CD4-positive, alpha-beta T cell (primary cell): ENCODE data around the gene OR6B3. TPM values are rescaled to one million over a fixed set of nuclear protein-coding genes. Genes with fewer than 3 reads are reported as not detected.

Source experiments
- ATAC-seq: fragments of 200-7000 bp; cut with Tn5 transposase; one replicate; pipeline ENCODE4 v1.10.0; 2022; ENCODE audit warnings: mild to moderate bottlenecking; ENCODE audit not compliant: poor library complexity
- CTCF ChIA-PET: fragments of 350-600 bp; sonication (Branson Sonifier 250); formaldehyde crosslinking; loops from one replicate; lab custom pipeline; 2021; ENCODE audit warnings: antibody characterized with exemption, inconsistent platforms; lab: Charles Lee
- POLR2A ChIA-PET: fragments of 350-600 bp; sonication (Branson Sonifier 250); formaldehyde crosslinking; loops from one replicate; lab custom pipeline; 2021; ENCODE audit warnings: antibody characterized with exemption, inconsistent platforms; lab: Charles Lee
- DNase-seq, 14 experiments: peaks; one replicate each; pipeline ENCODE4 v3.0.0-alpha.2; 2013 to 2020; ENCODE audit warnings: mixed read lengths in 2 of 14
- H3K27ac ChIP-seq, 2 donors: one replicate each; pipeline versions ENCODE4 v1.5.1 to v1.7.0; 2013; ENCODE audit warnings: low read length in 2 of 2, low read depth in 1 of 2, mild to moderate bottlenecking in 1 of 2
- H3K27me3 ChIP-seq, 2 experiments: 1 replicate in 1 of 2; 2 replicates in 1 of 2; pipeline versions ENCODE4 v1.6.1 to v1.7.0; 2013; ENCODE audit warnings: low read length in 2 of 2, control low read depth in 1 of 2, mild to moderate bottlenecking in 1 of 2, moderate library complexity in 1 of 2; ENCODE audit not compliant: insufficient read depth in 2 of 2, control insufficient read depth in 1 of 2
- H3K36me3 ChIP-seq: one replicate; pipeline ENCODE4 v1.6.1; 2013; ENCODE audit warnings: low read length, control low read depth; ENCODE audit not compliant: insufficient read depth
- H3K4me1 ChIP-seq: one replicate; pipeline ENCODE4 v1.6.1; 2013; ENCODE audit warnings: low read length, control low read depth; ENCODE audit not compliant: insufficient read depth
- H3K4me3 ChIP-seq: one replicate; pipeline ENCODE4 v1.5.1; 2013; ENCODE audit warnings: mild to moderate bottlenecking, low read length, moderate library complexity
- H3K9me3 ChIP-seq, 2 experiments: 1 replicate in 1 of 2; 2 replicates in 1 of 2; pipeline versions ENCODE4 v1.6.1 to v1.7.0; 2013; ENCODE audit warnings: low read length in 2 of 2, mild to moderate bottlenecking in 2 of 2, control low read depth in 1 of 2, moderate library complexity in 1 of 2; ENCODE audit not compliant: control insufficient read depth in 1 of 2, insufficient read depth in 1 of 2
- H3K27ac Mint-ChIP-seq: one replicate; pipeline ENCODE4 v1.8.0; 2020; ENCODE audit warnings: mixed read lengths
- H3K27me3 Mint-ChIP-seq: one replicate; pipeline ENCODE4 v1.8.0; 2021; ENCODE audit warnings: mixed read lengths
- H3K36me3 Mint-ChIP-seq: one replicate; pipeline ENCODE4 v1.8.0; 2021; ENCODE audit warnings: low read depth, mixed read lengths
- H3K4me1 Mint-ChIP-seq: one replicate; pipeline ENCODE4 v1.8.0; 2021; ENCODE audit warnings: low read depth, mixed read lengths
- H3K4me3 Mint-ChIP-seq: one replicate; pipeline ENCODE4 v1.8.0; 2020; ENCODE audit warnings: mild to moderate bottlenecking, mixed read lengths
- H3K9me3 Mint-ChIP-seq: one replicate; pipeline ENCODE4 v1.8.0; 2020; ENCODE audit warnings: mixed read lengths
- CTCF ChIP-seq: fragments of 200-600 bp; IDR thresholded peaks from one replicate; pipeline ENCODE4 v1.8.0; 2022; ENCODE audit warnings: antibody characterized with exemption, mild to moderate bottlenecking
- intact Hi-C, 2 experiments: fragments of 100-400 bp; cut with DNase I in 1 of 2; cut with micrococcal nuclease in 1 of 2; formaldehyde crosslinking; loops; one replicate each; pipeline versions ENCODE4 v1.15.1 to v1.9.0; 2023 to 2025; cut with DNase I, micrococcal nuclease
- total RNA-seq, 174 experiments: library from RNA in 2 of 174; stranded (reverse) in 2 of 174; gene quantifications; one replicate each; pipeline ENCODE4 v1.2.3 and lab custom pipeline; 2021 to 2026

The OR6B3 gene
- total RNA-seq, 2 experiments from 2014 or later: not detected

GRCh38 chr2:239997686-239998409, 55.5 kb downstream of the OR6B3 start:
- Mint-ChIP-seq H3K4me3 (no peak overlapping the region), H3K4me1 (no peaks in the 10 kb centered on the region), H3K9me3 (no peaks in the 10 kb centered on the region), H3K27me3 (no peaks in the 10 kb centered on the region), H3K36me3 (peaks cover 92% of the 10 kb centered on the region), H3K27ac (no peak overlapping the region)
- no peak for DNase-seq
- Histone ChIP-seq H3K27me3 (no peaks in the 10 kb centered on the region), H3K9me3 (no peaks in the 10 kb centered on the region), H3K27ac (no peak overlapping the region), H3K4me1 (no peaks in the 10 kb centered on the region), H3K36me3 (peaks cover 50% of the 10 kb centered on the region), H3K4me3 (no peak overlapping the region)
- intact Hi-C loops: loop anchor here in 1 of 2 experiments (10.0 kb wide), 1 partner anchor 63 kb away; no protein-coding TSS in a partner anchor
- ATAC-seq: no peak
- no peak for TF ChIP-seq CTCF
- ChIA-PET POLR2A (no interaction called here), CTCF (interaction anchor here (1.6 to 2.3 kb wide), 2 partner anchors 24 to 63 kb away, joined by 4 to 6 read pairs; no protein-coding TSS in a partner anchor)

Other genes starting within 250 kb of the OR6B3 start
- 10 to 100 TPM; 92.1 to 97.7 TPM for gene NDUFA10, start 28.2 kb downstream of the OR6B3 start, total RNA-seq
- not detected for gene OR6B2, start 23.1 kb downstream of the OR6B3 start, total RNA-seq
- 10 to 100 TPM; 46.7 to 48.5 TPM for gene COPS9, start 82.8 kb upstream of the OR6B3 start, total RNA-seq
- not detected for gene OTOS, start 87.1 kb upstream of the OR6B3 start, total RNA-seq